RCC 7860 (cell line): ENCODE measurements around the gene ARFIP2.
"Not testable (repeated sequence)": the region's sequence is repeated elsewhere in the genome, so short reads cannot be mapped to it uniquely, and the experiment has no call there.

Experiments used
- DNase-seq: peaks from one replicate; pipeline ENCODE4 v3.0.0-alpha.2; 2015; ENCODE audit warnings: low spot score
- FAIRE-seq: peaks from 2 replicates; lab custom pipeline; 2012; peaks lifted over from hg19 to GRCh38; lab: Jason Lieb, UNC

The ARFIP2 gene, protein sequence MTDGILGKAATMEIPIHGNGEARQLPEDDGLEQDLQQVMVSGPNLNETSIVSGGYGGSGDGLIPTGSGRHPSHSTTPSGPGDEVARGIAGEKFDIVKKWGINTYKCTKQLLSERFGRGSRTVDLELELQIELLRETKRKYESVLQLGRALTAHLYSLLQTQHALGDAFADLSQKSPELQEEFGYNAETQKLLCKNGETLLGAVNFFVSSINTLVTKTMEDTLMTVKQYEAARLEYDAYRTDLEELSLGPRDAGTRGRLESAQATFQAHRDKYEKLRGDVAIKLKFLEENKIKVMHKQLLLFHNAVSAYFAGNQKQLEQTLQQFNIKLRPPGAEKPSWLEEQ

DNA sequence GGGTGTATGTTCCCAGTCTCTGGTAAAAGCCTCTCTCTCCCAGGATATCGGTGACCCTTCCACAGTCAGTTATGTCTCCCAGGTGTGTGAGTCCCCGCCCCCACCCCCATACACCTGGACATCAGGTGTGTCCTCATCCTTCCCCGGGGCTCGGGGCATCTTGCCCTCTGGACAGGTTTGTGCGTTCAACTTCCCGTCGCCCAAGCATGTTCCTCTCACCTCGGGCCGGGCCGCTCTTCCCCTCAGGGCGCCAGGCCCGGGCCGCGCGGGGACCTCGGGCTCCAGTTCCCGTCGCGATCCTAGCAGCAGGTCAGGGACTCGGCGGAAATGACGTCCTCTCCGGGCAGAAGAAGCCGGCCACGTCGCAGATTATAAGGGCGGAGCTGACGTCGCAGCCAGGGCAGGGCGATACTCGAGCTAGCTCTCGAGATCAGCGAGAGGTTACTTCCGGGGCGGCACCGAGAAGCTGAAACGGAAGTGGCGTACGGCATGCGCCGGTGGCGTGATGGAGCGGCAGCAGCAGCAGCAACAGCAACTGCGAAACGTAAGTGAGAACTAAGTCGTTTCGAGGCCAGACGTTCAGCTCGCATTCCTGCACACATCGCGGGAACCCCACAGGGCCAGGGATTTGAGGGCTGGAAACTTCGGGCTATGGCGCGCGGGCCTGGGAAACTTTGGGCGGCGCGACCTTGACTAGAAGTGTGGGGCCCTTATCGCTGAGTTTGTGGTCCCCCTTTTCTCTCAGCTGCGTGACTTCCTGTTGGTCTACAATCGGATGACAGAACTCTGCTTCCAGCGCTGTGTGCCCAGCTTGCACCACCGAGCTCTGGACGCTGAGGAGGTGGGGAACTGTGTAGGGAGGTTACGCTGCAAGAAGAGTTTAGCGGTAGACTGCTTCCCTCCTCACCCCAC, at the start of gene ARFIP2, which contains the start of gene TIMM10B:
Gene ARFIP2 (minus strand): TSS at position 320 of the 912 bp plus-strand sequence. CDS start 910 bp downstream, outside the sequence.
Gene TIMM10B (plus strand): TSS at position 490 of the 912 bp plus-strand sequence. CDS start 16 bp downstream, at position 506.
- peak; percentile 77 for FAIRE-seq
- peak; percentile 90 for DNase-seq

DNA sequence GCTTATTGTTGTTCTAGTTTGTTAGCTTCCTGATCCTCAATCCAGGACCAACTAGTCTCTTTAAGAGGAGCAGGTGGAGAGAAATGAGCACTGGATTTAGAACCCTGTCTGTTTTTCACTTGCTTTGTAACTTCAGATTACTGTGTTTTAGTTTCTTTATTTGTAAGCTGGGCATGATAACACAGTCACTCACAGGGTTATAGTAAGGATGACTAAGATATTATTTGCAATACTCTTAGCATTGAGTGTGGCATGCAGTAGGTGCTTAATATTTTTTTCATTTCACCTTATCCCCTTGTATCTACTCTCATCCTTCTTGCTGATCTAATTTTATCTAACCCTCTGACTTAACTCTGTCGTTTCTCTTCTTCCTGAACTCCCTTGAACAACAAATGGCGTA, 49.7 kb upstream of the ARFIP2 start:
- DNase-seq (no peak), FAIRE-seq (no peak)

DNA sequence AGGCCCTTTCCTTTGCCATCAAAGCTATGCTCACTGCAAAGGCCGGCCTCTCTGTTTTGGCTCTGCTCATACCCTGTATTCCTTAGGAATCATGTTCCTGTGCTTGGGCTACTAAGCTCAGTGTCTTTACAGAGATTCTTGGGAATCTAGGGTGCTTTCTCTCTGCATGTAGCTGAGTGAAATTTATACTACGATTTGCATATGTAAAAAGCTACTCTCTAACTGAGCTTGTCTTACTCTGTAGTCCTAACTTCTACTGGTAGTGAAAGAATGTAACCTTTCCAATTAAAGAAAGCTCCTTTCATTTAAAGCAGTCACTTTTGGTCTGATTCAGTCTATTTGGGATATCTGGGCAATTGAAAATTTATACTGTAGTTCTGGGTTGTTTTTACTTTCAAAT, 48.1 kb upstream of the ARFIP2 start:
- DNase-seq: no peak
- no peak for FAIRE-seq

DNA sequence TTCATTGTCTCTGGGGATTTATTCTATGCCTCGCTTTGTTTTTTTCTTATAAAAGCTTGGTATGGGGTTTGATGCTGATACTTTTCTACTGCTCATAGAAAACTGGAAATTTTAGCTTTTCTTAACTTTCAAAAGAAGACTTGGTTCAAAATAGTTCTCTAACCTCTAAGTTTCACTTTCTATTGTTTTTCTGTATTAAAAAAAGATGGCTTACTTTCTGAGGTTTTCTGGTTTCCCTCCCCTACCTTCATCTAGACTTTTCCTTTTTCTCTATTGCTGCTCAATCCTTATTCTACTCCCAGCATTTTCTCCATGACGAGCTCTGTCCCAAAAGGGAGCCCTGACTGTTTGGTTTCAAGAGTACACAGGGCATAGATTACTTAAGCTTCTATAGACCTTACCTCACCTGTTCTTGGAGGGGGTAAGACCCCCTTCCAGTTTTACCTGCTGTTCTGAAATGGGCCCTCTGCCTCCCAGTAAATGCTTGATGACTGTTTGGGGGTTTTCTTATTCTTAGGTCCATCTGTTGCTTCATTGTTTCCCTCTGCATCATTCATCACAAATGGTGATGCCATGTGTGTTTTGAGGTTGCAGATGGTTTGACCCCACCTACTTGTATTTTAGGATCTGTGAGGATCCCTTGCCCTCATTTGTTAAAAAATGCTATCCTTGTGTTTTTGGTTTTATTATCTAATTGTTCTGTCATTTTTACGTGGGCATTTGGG, 45.4 kb upstream of the ARFIP2 start:
- FAIRE-seq (no peak), DNase-seq (no peak)

DNA sequence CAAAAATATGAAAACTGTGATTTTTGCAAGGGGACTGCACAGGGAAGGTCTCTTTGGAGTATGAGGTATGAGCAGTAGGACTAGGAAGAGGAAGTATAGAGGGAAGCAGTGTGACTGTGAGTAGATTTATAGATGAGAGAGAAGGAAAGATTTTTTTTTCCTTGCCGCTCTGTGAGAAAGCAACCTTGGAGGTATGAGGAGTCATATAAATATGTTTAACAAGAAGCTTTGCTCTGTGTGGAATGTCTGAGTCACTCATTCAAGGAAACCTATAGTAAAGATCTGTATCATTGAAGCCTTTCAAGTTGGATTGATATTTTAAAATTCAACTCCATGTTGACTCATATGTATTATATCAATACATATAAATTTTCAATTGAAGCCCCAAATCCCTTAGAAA, 42.1 kb upstream of the ARFIP2 start:
- peak; percentile 12 for DNase-seq
- no peak for FAIRE-seq

DNA sequence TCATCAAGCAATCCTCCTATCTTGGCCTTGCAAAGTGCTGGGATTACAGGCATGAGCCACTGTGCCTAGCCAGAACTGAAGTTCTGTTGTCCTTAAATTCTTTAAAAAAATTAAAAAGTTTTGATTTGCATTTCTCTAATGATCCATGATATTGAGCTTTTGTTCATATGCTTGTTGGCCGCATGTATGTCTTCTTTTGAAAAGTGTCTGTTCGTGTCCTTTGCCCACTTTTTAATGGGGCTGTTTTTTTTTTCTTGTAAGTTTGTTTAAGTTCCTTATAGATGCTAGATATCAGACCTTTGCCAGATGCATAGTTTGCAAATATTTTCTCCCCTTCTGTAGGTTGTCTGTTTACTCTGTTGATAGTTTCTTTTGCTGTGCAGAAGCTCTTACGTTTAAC, 40.8 kb upstream of the ARFIP2 start:
- DNase-seq, FAIRE-seq: not testable (repeated sequence)

DNA sequence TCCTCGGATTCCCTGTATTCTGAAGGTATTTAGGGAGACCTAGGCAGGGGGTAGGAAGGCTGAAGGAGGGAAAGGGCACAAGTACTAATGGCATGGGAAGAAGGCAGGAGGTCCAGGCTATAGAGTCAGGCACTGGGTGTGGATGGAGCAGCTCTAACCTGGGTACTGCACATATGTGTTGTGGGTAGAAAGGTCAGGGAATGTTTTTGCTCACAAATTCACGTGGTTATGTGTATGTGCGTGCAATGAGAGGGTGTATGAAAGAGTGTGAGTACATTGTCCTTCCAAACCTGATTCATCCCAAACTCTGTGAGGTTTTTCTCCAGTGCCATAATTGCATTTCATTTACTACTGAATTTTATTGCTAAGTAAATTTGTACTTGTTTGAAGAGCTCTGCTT, 39.1 kb upstream of the ARFIP2 start:
- FAIRE-seq (no peak), DNase-seq (no peak)

DNA sequence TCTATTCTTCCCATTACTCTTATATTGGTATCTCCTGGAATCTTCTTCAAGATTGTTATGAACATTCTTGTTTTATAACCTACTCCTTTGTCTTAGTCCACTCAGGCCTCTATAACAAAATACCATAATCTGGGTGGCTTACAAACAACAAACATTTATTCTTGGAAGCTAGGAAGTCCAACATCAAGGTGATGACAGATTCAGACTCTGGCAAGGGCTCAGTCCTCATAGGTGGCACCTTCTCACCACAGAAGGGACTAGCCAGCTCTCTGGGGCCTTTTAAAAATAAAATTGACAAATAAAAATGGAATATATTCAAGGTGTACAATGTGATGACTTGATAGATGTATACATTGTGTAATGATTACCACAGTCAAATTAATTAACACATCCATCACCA, 35.7 kb upstream of the ARFIP2 start:
- FAIRE-seq: no peak

DNA sequence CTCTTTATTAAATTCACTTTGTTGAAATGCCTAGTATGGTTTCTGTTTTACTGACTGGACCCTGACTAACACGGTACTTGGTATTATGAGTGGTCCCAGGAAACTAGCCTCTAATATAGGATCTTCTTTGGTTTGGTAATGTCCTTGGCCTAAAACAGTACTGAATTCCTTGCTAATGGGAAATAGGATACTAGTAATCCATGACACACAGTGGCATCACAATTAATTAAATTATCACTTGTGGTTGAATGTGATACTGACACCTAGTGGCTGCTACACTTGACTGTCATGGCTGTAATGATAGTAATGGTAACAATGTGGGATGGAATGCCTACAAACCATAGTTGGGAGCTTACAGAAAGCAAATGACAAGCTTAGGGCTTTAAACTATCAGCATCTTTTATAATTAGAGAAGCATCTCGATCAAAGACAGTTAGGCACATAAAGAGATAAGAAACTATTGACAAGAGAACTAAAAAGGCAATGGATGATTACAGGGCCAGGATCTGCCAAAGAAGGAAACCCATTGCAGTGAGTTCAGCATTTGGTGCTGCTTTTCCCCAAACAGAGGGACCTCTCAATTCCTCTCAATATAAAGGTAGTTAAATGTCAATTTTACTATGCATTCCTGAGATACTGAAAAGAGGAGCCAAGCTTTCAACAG, 24.6 kb upstream of the ARFIP2 start:
- peak; percentile 35 for FAIRE-seq

More for the DNA sequence above, 35.7 kb upstream of the ARFIP2 start:
- DNase-seq: no peak

DNA sequence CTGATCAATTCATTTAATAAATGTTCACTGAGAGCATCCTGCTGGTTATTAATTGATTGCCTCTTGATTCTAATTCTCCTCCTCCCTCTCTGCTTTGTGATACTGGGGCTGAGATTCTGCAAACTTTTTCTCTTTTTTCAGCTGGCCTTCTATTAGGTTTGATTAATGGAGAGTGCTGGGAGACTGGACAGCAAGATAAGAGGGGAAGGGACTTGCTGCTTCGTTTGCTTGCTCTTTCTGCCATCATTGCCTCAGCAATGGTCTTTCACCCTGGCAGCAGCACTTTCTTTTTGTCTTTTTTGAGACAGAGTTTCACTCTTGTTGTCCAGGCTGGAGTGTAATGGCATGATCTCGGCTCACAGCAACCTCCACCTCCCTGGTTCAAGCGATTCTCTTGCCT, 23.0 kb upstream of the ARFIP2 start:
- DNase-seq: no peak
- no peak for FAIRE-seq

More for the DNA sequence above, 24.6 kb upstream of the ARFIP2 start:
- DNase-seq: peak; percentile 7

DNA sequence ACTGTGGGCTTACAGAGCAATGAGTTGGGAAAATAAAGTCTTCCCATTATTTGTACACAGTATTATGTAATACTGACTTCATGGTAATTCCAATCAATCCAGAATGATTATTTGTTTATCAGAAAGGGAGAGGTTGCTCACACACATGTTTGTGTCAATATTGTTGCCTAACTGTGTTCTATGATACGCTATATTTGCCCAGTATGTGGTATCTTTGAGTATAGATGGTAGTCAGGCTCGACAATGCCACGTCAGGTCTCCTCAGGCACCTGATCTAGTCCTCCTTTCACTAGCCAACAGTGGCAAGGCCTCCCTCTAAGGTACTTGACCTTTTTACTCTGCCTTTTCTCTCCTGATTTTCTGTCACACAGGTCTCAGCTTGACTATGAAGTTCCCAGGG, 21.3 kb upstream of the ARFIP2 start:
- FAIRE-seq (no peak), DNase-seq (no peak)

DNA sequence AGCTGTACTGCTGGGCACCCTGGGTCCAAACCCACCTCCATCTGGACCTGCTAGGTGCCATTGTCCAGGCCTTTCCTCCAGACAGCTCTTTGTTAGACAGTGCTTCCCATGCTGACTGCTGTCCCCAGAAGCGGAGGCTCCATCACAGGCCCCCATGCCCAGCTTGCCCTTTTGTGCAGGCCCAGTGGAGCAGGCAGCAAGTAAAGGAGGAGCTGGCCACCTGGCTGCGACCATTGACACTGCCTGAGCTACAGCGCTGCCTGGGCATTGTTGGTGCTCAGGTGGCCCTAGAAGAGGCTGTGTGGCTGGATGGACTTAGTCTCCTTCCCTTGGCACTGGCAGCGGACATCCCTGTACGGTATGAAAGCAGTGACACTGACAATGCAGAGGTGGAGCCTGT, 17.4 kb upstream of the ARFIP2 start:
- FAIRE-seq (no peak), DNase-seq (no peak)

DNA sequence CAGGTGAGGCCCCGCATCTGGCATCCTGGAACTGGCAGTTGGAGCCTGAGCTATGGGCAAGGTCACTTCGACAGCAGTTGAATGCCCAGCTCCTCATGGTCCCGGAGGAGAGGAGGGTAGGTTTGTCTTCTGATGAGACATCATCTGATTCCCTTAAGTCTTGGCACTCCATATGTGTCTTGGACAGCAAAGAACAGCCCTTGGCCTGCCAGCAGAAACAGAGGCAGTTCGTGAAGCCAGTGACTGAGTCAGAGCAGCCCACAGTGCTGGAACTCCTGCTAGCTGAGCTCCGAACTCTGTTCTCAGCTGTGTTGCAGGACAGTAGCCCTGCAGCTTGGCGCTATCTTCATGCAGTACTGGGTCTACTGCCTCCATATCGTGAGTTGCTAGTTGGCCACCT, 17.0 kb upstream of the ARFIP2 start:
- FAIRE-seq: no peak
- DNase-seq: no peak

DNA sequence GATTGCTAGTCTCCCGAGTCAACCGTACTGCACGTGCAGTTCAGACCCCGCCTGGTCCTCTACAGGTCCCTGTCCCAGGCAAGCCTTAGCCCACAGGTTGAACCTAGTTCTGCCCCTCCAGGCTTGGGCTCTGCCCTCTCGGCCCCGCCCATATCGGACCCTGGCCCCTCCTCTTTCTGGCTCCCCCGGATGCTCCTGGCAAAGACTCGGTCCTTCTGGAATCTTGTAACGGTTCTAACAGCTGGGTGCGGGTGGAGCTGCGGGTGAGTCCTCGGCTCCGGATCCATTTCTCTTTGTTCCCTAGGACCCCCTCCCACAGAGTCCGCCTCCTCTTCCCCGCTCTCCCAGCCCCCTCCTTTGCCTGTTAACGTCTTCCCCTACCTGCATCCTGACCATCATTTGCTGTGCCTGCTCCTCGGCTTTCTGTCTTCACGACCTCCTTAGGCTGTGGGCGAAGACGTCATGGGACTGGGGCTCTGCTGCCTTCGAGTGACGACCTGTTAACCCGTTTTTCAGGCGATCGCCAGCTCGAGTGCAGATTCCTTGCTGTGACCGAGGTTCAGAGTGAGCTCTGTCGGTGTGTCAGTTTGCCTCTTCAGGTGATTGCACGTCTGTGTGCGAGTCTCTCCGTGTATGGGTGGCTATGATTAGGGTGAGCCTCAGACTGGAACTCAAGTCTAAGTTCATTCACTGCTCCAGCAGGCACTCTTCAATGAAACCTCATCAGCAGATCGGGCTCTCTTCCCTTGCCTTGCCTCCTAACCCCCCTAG, 16.1 kb upstream of the ARFIP2 start, which contains the start of gene DNHD1:
Gene DNHD1 (plus strand): TSS at position 212 of the 771 bp plus-strand sequence. CDS start 936 bp downstream, outside the sequence.
- FAIRE-seq (no peak), DNase-seq (no peak)

DNA sequence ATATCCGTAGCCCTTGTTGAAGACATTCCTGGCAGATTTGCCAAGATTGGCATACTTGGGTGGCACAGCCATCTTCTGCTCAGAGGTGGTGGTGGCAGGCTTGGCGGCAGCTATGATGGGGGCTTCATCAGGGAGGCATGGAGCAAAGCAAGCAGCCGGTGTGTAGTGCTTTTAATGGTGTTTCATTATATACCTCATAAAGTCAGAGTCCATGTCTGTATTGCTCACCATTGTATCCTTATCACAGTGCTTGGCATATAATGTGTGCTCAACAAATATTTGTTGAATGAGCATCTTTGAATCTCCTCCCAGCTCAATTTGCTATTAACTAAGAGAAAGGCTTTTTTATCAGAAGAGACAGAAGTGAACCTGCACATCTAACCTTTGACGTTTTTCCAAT, 8.2 kb upstream of the ARFIP2 start:
- FAIRE-seq (no peak), DNase-seq (no peak)

DNA sequence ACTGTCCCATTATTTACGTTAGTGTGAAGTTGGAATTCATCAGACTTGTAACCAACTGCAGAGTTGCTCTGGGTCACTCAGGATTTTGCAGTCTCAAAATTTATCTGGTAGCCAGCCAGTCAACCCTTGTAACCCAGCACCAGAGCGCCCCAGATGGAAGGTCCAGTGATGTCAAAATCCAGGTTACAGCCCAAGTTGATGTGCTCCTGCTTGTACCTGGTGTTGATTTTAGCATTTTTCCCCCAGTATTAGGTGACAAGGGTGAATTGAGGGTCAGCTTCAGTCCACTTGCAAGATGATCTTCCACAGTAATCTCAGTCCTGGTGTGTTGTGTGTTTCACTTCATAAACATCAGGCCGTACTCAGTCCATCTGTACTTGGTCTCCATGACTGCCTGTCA, 7.7 kb upstream of the ARFIP2 start:
- DNase-seq: no peak
- FAIRE-seq: no peak

DNA sequence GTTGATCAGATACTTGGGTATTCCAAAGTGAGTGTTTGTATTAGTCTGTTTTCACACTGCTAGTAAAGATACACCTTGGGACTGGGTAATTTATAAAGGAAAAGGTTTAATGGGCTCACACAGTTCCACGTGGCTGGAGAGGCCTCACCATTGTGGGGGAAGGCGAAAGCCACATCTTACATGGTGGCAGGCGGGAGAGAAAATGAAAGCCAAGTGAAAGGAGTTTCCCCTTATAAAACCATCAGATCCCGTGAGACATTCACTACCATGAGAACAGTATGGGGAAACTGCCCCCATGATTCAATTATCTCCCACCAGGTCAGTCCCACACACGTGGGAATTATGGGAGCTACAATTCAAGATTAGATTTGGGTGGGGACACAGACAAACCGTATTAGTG, 7.2 kb upstream of the ARFIP2 start:
- DNase-seq (no peak), FAIRE-seq (no peak)

DNA sequence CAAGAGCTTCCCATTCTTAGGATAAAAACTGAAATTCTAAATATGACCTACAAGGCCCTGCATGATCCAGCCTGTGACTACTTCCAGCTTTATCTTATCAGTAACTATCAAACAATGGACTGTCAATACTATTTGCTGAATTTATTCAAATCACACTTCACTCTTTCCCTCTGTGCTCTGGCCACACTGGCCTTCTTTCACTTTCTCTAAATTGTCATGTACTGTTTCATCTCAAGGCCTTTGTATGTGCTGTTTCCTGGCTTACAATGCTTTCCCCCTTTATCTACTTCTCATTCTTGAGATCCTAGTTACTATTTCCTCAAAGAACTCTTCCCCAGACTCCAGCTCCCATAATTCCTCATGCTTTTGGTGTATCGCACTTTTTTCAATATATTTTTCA, 5.8 kb upstream of the ARFIP2 start:
- FAIRE-seq (no peak), DNase-seq (no peak)

DNA sequence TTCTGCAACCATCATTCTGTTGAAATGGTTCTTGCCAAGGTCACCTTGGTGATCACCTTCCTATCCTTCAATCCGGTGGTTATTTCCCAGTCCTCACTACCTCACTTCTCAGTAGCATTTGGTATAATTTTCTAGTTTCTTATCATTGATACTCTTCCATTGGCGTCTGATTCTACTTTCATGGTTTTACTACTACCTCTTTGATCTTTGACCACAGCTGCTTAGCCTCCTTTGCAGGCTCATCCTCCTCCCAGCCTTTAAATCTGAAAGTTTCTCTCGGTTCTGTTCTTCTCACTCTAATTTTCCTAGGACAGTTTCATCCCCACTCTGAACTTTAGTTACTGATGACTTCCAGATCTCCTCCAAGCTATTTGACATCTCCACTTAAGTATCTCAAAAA, 5.1 kb upstream of the ARFIP2 start:
- FAIRE-seq: no peak
- DNase-seq: no peak

DNA sequence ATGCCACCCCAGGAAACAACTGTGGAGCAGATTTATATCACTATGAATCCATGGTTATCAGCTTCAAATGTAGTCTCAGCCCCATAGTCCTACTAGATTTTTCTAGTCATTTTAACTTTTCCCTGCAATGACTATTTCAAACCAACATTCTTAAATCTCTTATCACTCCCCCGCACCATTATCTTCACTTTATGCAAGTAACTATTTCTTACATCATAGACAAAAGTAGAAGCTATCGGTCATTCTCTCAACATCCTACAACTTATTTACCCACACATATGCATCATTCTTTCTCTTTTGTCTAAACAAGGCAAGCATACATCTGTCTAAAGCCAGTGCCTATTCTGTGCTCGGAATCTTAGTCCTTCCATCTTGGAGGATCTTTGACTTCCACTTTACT, 4.5 kb upstream of the ARFIP2 start:
- no peak for DNase-seq
- no peak for FAIRE-seq
